Fibroblast of upper back skin (primary cell): ENCODE data around the gene AGO1.
"Not testable (repeated sequence)": the region's sequence is repeated elsewhere in the genome, so short reads cannot be mapped to it uniquely, and the experiment has no call there.

ENCODE experiments used
- DNase-seq: peaks from one replicate; pipeline ENCODE4 v3.0.0-alpha.2; 2013

The AGO1 gene

DNA sequence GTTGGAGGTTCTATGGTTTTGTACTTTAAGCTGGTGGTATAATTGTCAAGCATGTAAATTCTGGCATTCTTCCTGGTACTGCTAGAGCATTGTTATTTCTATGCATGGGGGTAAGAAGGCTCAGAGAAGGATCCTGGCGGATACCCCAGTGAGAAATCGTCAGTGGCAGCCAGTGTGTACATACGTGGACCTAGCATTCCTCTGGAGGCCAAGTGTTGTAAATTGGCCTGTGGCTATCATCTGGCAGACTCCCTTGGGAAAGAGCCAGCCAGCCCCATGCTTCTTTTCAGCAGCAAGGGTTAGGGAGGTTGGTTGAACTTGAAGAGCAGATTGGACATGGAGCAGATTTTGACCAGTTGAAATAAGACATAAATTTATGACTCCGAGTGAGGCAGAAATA lies 42.7 kb downstream of the AGO1 start:
- DNase-seq, result peak; percentile 40

DNA sequence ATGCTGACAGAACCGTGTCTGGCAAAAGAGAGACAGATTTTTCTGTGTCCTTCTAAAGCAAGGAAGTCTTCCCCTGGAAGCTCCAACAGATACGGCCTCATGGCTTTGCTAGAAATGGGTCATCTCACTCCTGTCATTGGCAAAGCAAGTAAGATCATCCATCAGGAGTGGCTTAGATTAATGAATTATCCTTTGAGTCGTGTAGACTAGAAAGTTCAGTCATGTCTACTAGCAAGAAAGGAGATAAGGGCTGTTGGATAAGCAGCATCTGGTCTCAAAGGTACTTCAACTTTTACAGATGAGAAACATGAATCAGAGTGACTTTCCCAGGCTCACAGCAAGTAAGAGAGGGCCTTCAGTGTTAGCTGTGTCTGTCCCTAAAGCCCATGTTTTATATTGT lies 44.5 kb downstream of the AGO1 start:
- no peak for DNase-seq

DNA sequence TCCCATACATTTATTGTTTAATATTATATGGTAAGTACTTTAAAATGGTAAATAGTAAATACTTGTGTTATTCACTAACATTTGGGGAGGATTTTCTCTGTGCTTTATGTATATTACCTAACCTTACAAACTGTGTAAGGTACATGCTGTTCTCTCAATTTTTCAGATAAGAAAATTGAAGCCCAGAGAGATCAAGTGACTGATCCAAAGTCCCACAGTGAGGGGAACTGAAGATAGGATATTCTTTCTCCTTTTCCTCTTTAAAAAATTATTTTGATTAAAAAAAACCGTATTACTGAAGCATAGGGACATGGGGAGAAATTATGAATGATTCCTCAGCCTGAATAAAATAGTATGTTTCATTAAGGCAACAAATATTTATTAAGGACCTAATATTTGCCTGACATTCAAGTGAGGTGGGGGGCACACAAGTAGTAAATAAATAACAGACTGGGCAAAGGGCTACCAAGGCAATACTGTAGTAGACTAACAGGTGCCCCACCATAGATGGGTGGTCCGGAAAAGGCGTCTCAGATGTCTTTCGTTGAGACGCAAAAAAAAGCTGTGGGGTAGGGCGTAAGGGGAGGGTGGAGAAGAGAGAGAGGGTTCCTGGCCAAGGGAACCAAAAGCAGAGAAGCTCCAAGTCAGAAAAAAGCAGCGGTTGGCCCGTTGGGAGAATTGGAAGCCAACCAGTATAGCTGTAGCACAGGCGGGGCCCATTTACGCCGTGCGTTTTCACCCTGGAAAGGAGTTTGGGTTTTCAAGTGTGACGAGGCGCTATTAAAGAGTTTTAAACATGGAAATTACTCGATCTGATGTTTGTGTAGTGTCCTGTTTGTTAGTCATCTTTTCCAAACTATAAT lies 47.0 kb downstream of the AGO1 start:
- DNase-seq, result peak; percentile 41

DNA sequence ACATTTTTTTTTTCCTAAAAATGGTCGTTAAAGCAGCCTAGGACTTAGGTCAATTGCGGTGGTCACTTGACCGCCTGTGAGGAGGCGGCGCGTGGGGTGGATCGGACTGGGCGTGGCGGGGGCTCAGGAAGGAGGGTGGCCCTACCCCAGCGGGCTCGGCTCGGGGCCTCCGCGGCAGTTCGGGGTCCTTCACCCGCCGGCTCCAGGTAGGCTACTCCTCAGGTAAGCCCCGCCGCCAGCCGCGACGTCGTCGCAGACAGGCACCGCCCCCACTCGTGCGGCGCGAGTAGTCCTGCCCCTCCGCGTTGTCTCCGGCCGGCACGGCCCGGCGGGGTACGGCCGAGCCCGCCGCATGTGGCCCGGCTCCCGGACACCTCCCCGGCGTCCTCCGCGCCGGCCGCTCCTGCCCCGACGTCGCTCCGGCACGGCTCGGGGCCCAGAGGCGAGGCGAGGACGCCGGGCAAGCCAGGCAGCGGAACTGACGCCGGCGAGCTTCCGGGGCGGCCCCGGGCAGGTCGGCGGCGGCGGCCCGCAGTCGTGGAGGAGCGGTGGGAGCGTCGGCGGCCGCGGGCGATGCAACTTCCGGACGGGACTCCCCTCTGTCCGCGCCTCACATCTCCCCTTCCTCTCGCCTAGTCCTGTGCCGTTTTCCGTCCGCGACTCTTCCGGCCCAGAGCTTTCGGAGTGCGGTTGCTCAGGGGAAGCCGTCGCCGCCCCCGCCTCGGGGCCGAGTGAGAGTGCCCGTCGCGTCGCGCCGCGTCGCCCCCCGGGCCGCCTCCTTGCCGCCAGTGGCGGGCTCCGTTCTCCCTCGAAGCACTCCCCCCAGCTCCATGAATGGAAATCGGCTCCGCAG lies 47.8 kb downstream of the AGO1 start, which contains the start of gene AGO3:
Gene AGO3, plus strand, starts transcription at position 513 of the 853 bp plus-strand sequence. Its CDS starts 322 bp downstream, at position 835.
- DNase-seq, result peak; percentile 78

DNA sequence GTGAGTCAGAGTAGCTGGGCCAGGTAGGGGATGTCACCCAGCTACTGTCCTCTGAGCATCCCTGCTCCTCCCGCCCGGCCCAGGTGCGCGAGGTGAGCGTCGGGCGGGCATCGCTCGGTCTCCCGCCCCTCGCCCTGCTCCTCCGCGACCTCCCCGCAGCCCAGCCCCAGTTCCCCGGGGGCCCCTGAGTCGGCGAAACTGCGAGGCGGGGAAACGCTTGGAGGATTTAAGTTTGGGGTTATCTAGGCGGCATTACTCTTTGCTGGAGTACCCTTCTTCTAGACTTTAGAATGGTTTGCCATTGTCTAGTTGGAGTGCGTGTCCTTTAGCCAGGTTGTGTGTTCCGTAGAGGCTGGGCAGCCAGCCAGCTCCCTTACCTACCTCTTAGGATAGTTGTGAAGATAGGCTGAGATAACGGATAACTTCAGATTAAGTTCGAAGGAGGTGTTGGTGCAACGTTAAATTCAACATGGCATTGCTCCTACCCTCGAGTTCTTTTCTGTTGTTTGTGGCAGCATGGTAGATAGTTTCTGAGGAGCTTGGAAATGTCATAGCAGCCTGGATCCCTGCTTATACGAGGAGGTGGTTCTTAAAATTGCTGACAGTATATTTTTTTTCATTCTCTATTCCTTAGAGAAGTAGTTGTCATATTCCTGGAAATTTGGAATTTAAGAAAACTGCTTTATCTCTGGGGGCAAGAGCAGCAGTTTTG lies 48.6 kb downstream of the AGO1 start:
- peak; percentile 3 for DNase-seq

DNA sequence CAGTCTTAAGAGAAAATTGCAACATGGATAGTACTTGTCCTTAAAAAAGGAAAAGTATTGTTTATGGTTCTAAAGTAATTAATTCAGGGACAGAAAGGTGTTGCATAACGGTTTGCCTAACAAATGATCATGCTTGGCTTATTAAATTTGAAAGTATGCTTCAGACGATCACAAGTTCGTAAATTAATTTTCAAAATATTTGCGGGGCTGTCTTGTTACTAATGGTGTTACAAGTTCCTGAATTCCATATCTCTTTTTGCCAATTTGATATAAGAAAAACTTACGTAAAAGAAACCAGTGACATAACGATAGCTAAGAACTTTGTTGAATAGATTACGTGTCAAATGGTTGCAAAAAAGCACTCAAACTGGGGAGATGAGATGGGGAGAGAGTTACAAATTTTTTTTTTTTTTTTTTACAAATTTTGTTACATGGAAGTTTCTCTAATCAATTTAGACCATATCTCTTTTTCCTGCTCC lies 49.2 kb downstream of the AGO1 start:
- no peak for DNase-seq

DNA sequence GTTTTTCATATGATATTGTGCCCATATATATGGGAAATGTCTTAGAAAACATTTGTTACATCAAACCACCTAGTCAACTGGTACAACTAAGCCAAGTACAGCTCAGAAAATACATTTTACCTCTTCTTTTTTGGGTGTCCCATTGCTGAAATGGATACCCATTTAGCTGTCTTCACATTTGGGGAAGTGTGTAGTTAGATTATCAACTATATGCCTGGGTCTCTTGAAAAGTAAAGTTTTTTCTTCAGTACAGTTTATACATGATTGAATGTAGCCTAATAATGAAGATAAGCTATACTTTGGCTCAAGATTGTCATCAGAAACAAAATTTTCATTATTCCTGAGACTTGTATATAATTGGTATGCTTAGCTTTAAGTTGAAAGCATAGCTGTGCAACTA lies 49.9 kb downstream of the AGO1 start:
- DNase-seq, result no peak

DNA sequence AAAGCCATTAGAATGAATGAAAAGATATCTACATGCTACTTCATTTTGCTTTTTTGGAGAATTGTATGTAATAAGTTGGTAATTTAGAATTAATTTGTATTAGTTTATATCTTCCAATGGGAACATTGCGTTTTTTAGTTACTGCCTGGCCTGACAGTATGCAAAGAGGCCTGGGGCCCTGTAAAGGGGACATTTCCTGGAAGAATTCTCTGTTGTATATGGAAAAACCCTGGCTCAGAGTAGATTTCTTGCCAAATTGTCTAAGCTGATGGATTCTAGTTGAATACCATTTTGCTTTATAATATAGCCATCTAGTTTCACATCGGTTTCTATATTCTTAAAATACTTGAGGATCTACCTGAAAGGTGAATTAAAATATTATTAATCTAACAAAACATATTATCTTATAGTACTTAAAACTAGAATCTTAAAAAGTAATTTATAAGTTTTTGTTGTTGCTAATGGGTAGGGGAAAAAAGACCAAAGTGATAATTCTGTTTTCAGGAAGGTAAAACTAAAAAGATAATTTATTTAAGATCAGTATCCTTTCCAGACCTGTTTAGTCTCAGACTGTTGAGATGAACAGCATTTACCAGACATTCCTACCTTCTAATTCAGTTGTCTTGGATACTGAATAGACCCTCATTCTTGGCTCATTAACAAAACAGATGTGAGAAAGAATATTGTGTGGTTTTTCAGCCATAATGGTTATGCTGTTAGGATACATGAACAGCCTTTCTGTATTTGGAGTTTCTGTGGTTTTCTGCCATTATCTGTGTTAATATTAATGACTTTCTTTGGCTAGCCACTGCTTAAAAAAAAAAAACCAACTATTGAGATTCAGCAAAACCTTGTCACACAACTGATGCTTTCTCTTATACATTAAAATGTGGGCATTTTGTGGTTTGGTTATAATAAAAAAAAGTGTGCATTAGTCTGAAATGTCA lies 52.7 kb downstream of the AGO1 start:
- peak; percentile 46 for DNase-seq

DNA sequence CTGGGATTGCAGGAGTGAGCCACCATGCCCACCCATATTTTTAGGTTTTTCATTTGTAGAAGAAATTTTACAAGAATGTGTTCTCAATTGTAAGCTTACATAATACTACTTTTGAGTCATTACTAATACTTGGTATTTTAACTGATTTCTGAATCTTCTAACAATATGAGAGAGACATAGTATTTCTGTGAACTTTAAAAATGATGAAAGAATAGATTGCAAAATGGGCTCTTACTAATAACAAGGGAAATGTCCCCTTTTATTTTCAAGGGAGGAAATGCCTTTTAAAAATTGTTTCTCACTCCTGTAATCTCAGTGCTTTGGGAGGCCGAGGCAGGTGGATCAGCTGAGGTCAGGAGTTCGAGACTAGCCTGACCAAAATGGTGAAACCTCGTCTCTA lies 53.8 kb downstream of the AGO1 start:
- DNase-seq, result no peak

DNA sequence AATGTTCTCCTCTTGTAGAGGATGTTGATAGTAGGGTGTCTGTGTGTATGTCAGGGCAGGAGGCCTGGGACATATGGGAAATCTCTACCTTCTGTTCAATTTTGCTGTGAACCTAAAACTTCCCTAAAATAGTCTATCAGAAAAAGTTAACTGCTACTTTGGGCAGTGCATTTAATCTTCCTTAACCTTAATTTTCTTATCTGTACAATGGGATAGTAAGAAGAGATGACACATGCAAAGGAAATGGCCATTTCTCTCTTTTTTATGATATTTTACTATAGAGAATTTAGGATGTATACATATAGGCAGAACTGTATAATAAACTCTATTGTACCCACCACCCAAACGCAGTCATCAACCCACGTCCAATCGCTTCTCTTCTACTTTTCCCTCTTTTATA lies 56.5 kb downstream of the AGO1 start:
- no peak for DNase-seq

DNA sequence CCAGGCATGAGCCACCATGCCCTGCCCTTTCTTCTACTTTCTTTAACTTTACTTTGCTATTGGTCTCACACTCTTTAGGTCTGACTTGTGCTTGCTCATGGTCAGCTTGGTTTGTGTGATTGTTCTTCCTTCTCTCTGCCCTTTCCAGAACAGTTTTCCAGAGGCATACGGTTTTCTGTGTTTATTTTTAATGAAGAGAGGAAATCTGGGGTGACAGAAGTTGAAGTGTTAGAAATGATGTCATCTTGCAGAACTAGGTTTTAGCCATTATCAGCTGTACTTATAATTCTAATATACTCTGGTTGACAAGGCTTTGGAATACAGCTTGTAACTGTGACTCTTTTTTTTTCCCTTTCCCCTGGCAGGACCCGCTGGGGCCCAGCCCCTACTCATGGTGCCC lies 62.3 kb downstream of the AGO1 start:
- DNase-seq, result no peak

DNA sequence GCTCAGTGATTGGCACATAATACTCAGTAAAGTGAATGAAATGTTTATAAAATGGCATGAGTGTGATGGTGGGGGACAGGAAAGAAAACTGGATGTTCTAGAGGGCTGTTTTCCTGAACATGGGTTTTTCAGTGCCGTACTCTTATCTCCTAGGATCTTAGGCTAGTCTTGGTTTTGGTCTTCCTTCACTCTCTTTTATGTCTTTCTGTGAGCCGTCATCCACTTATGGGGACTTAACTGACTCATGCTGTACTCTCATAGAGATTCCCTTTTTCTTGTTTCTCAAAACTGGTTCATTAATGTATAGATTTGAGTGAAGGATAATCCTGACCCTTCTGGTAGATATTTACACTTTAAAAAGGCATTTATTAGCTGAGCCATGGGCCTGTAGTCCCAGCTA lies 64.5 kb downstream of the AGO1 start:
- no peak for DNase-seq

DNA sequence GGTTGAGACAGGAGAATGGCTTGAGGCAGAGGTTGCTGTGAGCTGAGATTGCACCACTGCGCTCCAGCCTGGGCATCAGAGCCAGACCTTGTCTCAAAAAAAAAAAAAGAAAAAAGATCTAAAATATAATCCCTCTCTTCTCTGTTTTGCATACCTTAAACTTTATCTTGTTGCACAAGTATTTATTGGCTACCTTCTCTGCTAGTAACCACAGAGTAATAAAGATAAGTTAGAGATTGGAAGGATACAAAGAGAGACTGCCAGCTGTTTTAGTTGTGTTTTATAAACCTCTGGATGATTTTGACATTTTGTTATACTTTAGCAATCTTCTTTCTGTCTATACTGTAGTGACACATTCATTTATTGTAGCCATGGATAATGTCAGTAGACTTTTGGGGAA lies 75.5 kb downstream of the AGO1 start:
- no peak for DNase-seq

DNA sequence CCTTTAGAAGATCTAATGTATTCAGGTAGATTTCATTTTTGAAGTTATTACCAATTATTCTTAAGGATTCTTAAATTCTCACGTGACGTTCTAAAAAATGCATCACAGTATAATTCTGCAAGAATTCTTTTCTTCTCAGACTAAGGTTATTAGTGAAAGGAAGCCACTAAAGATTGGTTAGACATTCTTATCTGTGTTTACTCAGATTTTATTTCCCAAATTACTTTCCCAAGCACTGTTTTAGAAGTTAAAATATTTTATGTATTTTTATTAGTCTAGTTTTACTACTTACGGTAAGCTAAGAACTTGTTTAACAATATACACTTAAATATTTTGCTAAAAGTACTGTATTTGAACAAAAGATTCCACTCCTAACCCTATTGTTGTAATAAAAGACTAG lies 76.3 kb downstream of the AGO1 start:
- DNase-seq, result no peak

DNA sequence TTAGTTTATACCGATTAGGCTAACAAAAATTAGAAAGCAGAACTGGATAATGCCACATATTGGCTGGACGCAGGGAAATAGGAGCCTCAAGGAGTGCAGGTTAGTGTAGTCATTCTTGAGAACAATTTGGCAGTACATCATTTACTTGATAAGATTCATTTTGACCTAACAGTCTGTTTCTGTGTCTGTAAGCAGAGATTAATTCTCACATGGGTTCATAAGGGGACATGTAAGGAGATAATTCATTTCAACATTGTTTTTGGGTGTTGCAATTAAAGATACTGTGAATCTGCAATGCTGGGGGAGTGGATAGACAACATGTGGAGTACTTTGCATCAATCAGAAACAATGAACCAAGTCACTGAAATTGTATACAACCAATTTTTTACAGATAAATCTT lies 79.9 kb downstream of the AGO1 start:
- DNase-seq, result no peak

DNA sequence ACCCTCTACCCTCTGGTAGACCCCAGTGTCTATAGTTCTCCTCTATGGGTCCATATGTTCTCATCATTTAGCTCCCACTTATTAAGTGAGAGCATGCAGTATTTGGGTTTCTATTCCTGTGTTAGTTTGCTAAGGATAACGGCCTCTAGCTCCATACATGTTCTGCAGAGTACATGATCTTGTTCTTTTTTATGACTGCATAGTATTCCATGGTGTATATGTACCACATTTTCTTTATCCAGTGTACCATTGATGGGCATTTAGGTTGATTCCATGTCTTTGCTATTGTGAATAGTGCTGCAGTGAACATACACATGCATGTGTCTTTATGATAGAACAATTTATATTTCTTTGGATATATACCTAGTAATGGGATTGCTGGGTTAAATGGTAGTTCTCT lies 81.3 kb downstream of the AGO1 start:
- DNase-seq, result not testable (repeated sequence)

DNA sequence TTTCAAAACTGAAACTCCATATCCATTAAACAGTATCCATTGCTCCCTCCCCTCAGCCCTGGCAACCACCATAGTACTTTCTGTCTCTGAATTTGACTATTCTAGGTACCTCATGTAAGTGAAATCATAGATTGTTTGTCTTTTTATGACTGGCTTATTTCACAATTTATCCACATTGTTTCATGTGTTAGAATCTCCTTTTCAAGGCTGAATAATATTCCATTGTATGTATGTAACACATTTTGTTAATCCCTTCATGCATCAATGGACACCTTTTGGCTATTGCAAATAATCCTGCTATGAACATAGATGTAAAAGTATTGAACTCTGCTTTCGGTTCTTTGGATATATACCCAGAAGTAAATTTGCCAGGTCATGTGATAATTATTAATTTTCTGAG lies 85.4 kb downstream of the AGO1 start:
- no peak for DNase-seq

DNA sequence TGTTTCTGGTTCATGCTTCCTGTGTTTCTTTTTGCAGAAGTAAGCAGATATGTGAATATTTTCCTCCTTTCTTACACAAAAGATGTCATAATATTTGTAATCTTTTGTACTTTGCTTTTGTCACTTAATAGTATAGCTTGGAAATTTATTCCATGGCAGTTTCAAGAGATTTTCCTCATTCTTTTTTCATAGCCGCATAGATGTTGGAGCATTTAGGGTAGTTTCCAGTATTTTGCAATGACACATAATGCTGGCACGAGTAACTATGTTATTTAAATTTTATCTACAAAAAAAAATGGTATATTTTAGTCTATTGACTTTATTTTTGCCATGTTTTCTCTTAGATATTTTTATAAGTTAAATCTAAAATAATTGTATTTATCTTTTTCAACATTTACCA lies 88.6 kb downstream of the AGO1 start:
- DNase-seq, result no peak

DNA sequence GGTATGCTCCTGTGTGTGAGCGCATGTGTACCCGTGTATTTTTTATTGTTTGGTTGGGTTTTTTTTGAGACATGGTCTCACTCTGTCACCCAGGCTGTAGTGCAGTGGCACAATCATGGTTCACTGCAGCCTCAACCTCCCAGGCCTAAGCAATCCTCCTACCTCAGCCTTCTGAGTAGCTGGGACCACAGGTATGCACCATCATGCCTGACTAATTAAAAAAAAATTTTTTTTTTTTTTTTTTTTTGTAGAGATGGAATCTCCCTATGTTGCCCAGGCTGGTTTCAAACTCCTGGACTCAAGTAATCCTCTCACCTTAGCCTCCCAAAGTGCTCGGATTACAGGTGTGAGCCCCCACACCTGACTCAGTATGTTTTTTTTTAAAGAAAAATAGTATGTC lies 89.6 kb downstream of the AGO1 start:
- DNase-seq, result not testable (repeated sequence)

DNA sequence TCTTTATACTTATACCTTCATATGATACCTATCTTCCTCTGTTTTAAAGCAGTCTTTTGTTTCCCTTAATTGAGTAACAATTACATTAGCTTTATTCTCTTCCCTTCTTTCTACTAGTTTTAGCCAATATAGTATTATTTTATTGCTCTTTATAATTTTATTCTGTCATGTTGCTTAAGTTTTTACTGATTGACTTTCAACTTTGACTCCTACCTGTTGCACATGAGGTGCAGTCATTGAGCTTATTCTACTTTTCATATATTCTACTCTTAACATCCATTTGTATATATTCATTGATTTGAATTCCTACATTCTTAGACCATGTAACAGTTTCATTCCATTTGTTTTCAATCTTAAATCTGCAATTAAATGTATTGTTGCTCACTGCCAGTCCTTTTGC lies 97.1 kb downstream of the AGO1 start:
- DNase-seq, result no peak
